ENCODE data around the gene SLC22A3. TPM values are rescaled to one million over a fixed set of nuclear protein-coding genes. Genes with fewer than 3 reads are reported as not detected.
A peak's percentile ranks its signal among the peaks of the same experiment; 100 is the strongest.
"Not testable (repeated sequence)": the region's sequence is repeated elsewhere in the genome, so short reads cannot be mapped to it uniquely, and the experiment has no call there.

SLC22A3 gene
- total RNA-seq, 1 donor from 2014 or later, result 0.13 TPM

- no peak for DNase-seq (ENCODE audit: low read depth, low spot score)
These were observed 94.0 kb downstream of the SLC22A3 start for GRCh38 chr6:160442151-160442550.

GRCh38 chr6:160445130-160445529 lies 97.0 kb downstream of the SLC22A3 start:
- no peak for DNase-seq (ENCODE audit: low read depth, low spot score)

DNA sequence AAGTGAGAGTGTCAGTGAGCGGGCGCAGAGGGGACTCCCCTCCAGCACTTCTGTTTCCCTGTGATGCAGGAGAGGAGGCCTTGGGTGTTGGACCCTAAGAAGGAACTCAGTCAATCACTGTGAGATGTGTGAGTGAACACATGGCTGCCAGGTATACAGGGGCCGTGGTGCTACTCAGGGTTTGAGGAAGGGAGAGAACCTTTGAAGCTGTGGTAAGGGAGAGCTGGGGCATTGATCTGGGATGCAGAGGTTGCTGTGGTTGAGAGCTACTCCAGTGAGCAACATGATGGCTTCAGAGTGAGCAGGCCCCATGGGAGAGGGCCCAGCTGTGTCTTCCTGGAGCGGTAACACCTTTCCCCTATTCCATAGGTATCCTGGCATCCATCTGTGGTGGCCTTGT lies 99.2 kb downstream of the SLC22A3 start:
- DNase-seq (ENCODE audit: low read depth, low spot score), result no peak

- not testable (repeated sequence) for DNase-seq (ENCODE audit: low read depth, low spot score)
These were observed 101.6 kb downstream of the SLC22A3 start for GRCh38 chr6:160449787-160450186.

- no peak for DNase-seq (ENCODE audit: low read depth, low spot score)
These were observed 102.7 kb downstream of the SLC22A3 start for GRCh38 chr6:160450849-160451248.

DNA sequence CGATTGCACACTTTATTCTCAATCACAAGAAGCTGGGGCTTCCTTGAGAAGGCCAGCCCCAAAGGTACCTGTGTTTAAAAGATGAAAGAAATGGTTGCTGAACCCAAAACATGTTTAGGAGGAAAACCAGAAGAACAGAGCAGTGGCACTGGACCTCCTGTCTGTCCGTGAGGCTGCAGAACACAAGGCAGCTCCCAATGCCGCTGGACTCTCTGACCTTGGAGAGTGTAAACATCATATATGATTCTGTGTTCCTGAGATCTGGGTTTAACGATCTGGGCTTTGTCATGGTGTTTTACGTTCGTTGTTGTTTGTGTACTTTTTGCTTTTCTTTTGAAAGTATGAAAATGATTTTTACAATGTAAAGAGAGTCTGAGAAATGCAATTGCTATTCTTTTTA lies 106.1 kb downstream of the SLC22A3 start:
- no peak for DNase-seq (ENCODE audit: low read depth, low spot score)

- no peak for DNase-seq (ENCODE audit: low read depth, low spot score)
These were observed 106.9 kb downstream of the SLC22A3 start for GRCh38 chr6:160455081-160455480.

- no peak for DNase-seq (ENCODE audit: low read depth, low spot score)
These were observed 107.5 kb downstream of the SLC22A3 start for GRCh38 chr6:160455541-160456213.

- DNase-seq (ENCODE audit: low read depth, low spot score), result no peak
These were observed 108.0 kb downstream of the SLC22A3 start for GRCh38 chr6:160456214-160456546.

DNA sequence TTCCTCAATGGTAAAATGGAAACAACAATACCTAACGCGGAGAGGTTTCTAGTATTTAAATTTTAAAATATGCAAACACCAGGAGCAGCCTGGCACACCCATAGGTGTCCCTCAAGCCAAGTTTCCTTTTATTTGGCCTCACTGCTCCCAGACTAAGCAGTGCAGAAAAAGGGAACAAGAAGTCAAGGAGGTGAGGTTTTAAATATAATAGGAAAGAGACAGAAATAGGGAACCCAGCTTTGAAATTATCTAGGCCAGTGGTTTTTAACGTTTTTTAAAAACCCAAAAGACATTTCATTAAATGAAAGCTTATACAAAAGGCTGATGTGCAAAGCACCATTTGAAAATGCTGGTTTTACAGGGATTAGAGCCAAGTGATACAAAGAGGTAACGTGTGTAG lies 109.6 kb downstream of the SLC22A3 start:
- no peak for DNase-seq (ENCODE audit: low read depth, low spot score)

GRCh38 chr6:160461641-160462040 lies 113.5 kb downstream of the SLC22A3 start:
- no peak for DNase-seq (ENCODE audit: low read depth, low spot score)

GRCh38 chr6:160462116-160462515 lies 113.9 kb downstream of the SLC22A3 start:
- no peak for DNase-seq (ENCODE audit: low read depth, low spot score)

- peak; percentile 15 for DNase-seq (ENCODE audit: low read depth, low spot score)
These were observed 114.5 kb downstream of the SLC22A3 start for GRCh38 chr6:160462551-160463109.

DNA sequence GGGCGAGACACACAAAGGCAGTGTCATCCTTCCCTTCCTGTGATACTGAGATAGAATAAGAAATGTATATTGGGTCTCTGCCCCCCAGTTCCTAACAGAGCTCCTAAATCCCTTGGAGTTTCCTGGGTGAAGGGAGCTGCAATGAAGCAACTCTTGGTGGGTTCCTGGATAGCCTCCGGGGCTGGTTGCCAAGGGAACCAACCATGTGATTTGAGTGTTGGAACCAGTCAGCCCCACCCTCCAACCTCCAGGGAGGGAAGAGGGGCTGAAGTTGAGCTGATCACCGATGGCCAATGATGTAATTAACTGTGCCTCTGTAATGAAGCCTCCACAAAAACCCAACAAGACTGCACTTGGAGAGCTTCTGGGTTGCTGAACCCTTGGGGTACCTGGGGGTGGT lies 116.6 kb downstream of the SLC22A3 start:
- no peak for DNase-seq (ENCODE audit: low read depth, low spot score)

DNA sequence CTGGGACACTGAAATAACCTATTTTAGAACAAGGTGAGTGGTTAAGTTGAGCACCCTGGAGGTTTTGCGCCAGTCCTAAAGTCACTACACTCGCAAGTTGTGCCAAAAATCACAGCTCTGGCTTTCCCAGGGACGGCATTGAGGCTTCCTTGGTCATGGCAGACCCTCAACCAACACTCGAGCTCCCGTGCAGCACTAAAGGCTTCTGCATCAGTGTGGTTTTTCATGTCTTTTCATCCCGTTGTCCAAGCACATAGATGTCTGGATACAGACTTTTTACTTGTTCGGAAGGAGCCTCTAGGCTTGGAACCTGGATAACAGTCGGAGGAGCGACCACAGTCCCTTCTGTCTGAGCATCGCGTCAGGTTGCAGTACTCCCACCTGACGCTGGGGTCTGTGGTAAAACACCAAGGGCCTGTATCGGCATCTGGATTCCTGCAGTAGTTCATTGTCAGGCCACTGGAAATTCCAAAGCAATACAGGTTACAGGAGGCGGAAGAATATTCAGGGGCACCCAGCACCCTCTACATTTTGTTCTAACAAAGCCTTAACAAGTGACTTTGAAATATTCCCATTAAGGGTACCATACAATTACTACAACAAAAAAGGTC lies 119.2 kb downstream of the SLC22A3 start:
- DNase-seq (ENCODE audit: low read depth, low spot score), result not testable (repeated sequence)

DNA sequence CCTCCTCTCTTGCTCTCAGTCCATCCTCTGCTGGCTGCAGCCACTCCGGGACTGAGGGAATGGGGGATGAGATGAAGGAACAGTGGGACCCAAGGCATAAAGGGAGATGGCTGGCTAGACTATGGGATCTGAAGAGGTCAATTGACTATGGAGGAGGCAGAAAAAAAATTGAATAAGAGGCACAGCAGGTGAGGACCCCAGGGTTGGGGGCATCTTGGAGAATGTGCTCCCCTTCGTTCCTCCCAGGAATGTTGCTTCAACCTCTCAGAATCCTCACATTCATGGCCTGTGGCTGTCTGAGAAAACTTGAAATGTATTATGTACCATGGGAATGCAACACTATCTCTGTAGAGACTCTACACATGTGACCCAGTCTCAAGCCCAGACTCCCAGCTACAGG lies 121.0 kb downstream of the SLC22A3 start:
- no peak for DNase-seq (ENCODE audit: low read depth, low spot score)

DNA sequence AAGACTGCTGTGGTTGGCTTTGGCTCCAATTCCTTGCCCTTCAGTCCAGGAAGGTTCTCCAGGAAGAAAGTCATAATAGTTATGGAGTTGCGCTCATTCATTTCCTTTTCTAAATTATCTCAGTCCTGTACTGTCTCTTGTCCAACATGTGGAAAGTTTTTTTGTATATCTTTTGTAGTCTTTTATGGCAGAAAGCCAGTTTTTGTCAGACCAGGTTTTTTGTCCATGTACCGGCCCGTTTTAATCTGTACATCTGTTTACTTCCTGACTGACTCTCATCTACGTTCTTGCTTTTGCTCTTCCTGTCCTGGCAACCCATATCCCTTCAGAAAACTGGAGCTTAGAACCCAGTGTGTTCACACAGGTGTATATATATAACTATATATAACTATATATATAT lies 127.9 kb downstream of the SLC22A3 start:
- not testable (repeated sequence) for DNase-seq (ENCODE audit: low read depth, low spot score)

DNA sequence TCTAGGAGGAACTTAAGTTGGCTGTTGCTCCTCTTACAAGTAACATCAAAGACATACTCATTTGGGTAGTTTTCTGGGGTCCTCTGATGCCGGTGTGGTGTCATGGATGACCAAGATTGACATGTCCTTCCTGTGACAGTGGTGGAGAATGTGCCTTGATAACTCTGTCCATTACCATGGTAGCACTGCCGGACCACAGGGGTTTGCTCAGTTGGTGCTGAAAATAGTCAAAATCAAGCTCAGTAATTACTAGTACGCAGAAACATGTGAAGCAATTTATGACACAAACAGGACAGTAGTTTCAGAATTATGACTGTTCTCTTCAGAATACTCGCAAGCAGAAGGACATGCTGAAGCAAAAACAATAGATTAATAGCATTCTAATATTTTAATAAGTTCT lies 128.9 kb downstream of the SLC22A3 start:
- not testable (repeated sequence) for DNase-seq (ENCODE audit: low read depth, low spot score)

DNA sequence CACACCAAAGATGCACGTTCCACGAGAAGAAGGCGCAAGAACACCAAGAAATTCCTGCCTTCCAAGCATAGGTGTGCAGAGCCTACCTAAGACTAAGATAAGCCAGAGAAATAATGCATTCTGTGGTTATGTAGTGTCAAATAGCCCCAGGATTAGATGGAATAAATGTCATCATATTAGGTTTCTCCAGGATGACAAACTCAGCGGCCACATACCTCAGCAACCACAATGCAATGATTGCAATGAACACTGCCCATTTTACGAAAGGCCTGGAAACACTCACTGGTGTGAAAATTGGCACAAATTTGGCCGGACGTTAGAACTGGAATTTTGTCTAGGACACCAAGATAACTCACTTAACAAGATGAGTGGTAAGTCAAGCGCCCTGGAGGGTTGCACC lies 129.7 kb downstream of the SLC22A3 start:
- no peak for DNase-seq (ENCODE audit: low read depth, low spot score)

DNA sequence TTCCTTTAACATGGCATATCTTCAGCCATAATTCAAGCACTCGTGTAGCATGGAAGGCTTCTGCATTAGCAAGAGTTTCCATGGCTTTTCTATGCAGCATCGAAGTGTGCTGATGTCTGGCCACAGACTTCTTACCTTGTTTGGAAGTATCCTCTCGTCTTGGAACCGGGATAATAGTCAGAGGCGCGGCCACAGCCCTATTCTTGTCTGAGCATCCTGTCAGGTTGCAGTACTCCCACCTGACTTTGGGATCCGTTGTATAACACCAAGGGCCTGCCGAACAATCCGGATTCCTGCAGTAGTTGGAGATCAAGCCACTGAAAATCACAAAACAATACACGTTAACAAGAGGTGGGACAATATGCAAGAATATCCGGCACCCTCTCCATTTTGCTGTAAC lies 138.9 kb downstream of the SLC22A3 start:
- DNase-seq (ENCODE audit: low read depth, low spot score), result no peak

DNA sequence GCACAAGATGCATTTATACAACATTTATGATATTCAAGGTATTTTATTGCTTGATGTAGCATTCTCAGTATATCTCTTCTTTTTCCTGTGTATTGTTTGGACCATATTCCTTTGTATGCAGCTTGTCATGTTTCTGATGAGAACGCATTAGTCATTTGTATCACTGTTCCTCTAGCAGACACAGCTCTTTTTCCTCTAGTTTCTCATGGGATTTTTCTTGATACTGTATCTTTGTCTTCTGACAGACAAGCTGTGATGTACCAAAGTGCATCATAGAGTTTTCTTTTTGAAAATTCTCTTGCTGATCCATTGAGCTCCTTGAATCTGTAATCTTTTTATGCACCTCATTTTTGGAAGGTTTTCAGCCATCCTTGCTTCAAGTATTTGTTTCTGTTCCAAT lies 140.9 kb downstream of the SLC22A3 start:
- DNase-seq (ENCODE audit: low read depth, low spot score), result no peak

DNA sequence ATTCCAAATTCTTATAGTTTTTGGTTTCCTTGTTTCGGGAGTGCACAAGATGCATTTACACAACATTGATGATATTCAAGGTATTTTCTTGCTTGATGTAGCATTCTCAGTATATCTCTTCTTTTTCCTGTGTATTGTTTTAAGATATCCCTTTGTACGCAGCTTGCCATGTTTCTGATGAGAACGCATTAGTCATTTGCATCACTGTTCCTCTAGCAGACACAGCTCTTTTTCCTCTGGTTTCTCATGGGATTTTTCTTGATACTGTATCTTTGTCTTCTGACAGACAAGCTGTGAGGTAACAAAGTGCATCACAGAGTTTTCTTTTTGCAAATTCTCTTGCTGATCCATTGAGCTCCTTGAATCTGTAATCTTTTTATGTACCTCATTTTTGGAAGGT lies 146.4 kb downstream of the SLC22A3 start:
- no peak for DNase-seq (ENCODE audit: low read depth, low spot score)

DNA sequence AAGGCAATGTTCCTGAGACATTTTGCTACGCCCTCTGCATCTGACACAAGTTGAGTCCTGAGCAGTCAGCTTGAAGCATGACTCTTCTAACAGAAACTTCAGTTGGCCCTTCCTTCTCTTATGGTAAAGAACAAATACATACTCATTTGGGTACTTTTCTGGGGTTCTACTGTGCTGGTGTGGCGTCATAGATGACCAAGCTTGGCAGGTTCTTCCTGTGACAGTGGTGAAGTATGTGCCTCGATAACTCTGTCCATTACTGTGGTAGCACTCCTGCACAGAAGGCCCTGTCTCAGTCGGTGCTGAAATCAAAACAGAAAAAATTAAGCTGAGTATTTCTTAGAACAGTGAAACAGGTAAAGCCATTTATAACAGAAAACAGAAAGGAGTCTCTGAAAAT lies 152.5 kb downstream of the SLC22A3 start:
- DNase-seq (ENCODE audit: low read depth, low spot score), result no peak

All from pulmonary artery endothelial cell (primary cell).